Transverse colon (tissue), 4 donors: Measurements from ENCODE around the gene CREM. TPM values are rescaled to one million over a fixed set of nuclear protein-coding genes. Genes with fewer than 3 reads are reported as not detected.

Source experiments
- DNase-seq: peaks from one replicate; pipeline ENCODE4 v3.0.0-alpha.2; 2019
- H3K27ac ChIP-seq, 4 donors: fragments of 200-600 bp; sonication (generic); 2 replicates each; pipeline ENCODE4 v1.5.1; 2016 to 2018; ENCODE audit warnings: inconsistent platforms in 4 of 4
- H3K27me3 ChIP-seq: fragments of 200-600 bp; sonication (generic); 2 replicates; pipeline ENCODE4 v1.5.1; 2017; ENCODE audit warnings: inconsistent platforms
- H3K36me3 ChIP-seq, 4 donors: fragments of 200-600 bp; sonication (generic); 2 replicates each; pipeline ENCODE4 v1.5.1; 2017 to 2019; ENCODE audit warnings: inconsistent platforms in 4 of 4
- H3K4me1 ChIP-seq, 4 donors: fragments of 200-600 bp; sonication (generic); 2 replicates each; pipeline ENCODE4 v1.5.1; 2017 to 2020; ENCODE audit warnings: inconsistent platforms in 4 of 4
- H3K4me3 ChIP-seq, 4 donors: fragments of 200-600 bp; sonication (generic); 1 replicate in 1 of 4; 2 replicates in 3 of 4; pipeline versions ENCODE4 v1.5.1 to v1.6.1; 2017 to 2019; ENCODE audit warnings: inconsistent platforms in 4 of 4
- H3K9me3 ChIP-seq, 2 donors: fragments of 200-600 bp; sonication (generic); 2 replicates each; pipeline ENCODE4 v1.5.1; 2017 to 2019; ENCODE audit warnings: inconsistent platforms in 2 of 2
- CTCF ChIP-seq, 5 experiments: fragments of 200-600 bp in 3 of 5; fragments of 450-650 bp in 2 of 5; sonication (generic) in 3 of 5; IDR thresholded peaks; 1 replicate in 2 of 5; 2 replicates in 3 of 5; pipeline ENCODE4 v1.5.1; 2016 to 2017; ENCODE audit warnings: antibody characterized with exemption in 5 of 5, inconsistent platforms in 3 of 5, mild to moderate bottlenecking in 2 of 5, moderate library complexity in 1 of 5
- EP300 ChIP-seq: sonication (generic); formaldehyde crosslinking; IDR thresholded peaks from one replicate; pipeline ENCODE4 v1.6.1; 2017; ENCODE audit warnings: antibody characterized with exemption, low read depth
- POLR2A ChIP-seq: fragments of 450-650 bp; IDR thresholded peaks from one replicate; pipeline ENCODE4 v1.6.1; 2016; ENCODE audit warnings: antibody characterized with exemption, mild to moderate bottlenecking, moderate library complexity
- POLR2AphosphoS5 ChIP-seq, 3 donors: sonication (generic); formaldehyde crosslinking; IDR thresholded peaks; one replicate each; pipeline ENCODE4 v1.6.1; 2016; ENCODE audit warnings: antibody characterized with exemption in 3 of 3
- WGBS, 2 donors: methylation state at CpG; one replicate each; pipeline ENCODE4 v1.1.5; 2018; ENCODE audit warnings: low coverage in 1 of 2; 5-methylcytosine and 5-hydroxymethylcytosine counted together
- in situ Hi-C, 4 donors: fragments of 200-750 bp; cut with MboI; loops; one replicate each; pipeline versions ENCODE4 v1.15.0 to v1.15.1; 2017; ENCODE audit warnings: low sequenced_read_pairs in 3 of 4, low pct_ligation_motif_present in 1 of 4, low pct_unique_long_range_greater_than_20kb in 1 of 4
- intact Hi-C: fragments of 100-400 bp; cut with DNase I; formaldehyde crosslinking; loops from one replicate; pipeline ENCODE4 v1.15.1; 2023; ENCODE audit warnings: low total_unique reads
- total RNA-seq, 4 donors: library from RNA; depleted of rRNA; stranded (reverse); fragments of >200 nt; gene quantifications; one replicate each; pipeline ENCODE4 v1.1.0, GENCODE V29; 2016

The CREM gene
- total RNA-seq, 4 donors from 2014 or later: 2.8 to 99.9 (median 21.1) TPM

GRCh38 chr10:35192645-35193249, 66.1 kb downstream of the CREM start:
- Histone ChIP-seq H3K4me3 (no peak overlapping the region), H3K27ac (peak overlapping the region in 2 of 4 donors; percentile 26 to 55), H3K9me3 (no peaks in the 10 kb centered on the region), H3K36me3 (no peaks in the 10 kb centered on the region), H3K27me3 (no peaks in the 10 kb centered on the region), H3K4me1 (peaks cover 0 to 8% (median 6%) of the 10 kb centered on the region in 4 donors)
- 90 to 93% methylated on average over 3 of the region's 3 CpGs for WGBS, 2 donors
- no peak for TF ChIP-seq POLR2AphosphoS5 (IDR thresholded peaks at IDR 0.05)
- no peak for TF ChIP-seq CTCF (IDR thresholded peaks at IDR 0.05)
- no peak for TF ChIP-seq POLR2A
- TF ChIP-seq EP300: no peak
- in situ Hi-C loops (no loop called here), intact Hi-C loops (no loop called here)
- DNase-seq: no peak

GRCh38 chr10:35194471-35194870, 67.8 kb downstream of the CREM start:
- no peak for DNase-seq
- intact Hi-C loops: no loop called here
- peaks cover 0 to 8% (median 6%) of the 10 kb centered on the region in 4 donors for H3K4me1 ChIP-seq
- H3K36me3 ChIP-seq: no peaks in the 10 kb centered on the region
- in situ Hi-C loops: no loop called here
- TF ChIP-seq POLR2A (no peak), CTCF (IDR thresholded peaks at IDR 0.05) (no peak), EP300 (no peak), POLR2AphosphoS5 (IDR thresholded peaks at IDR 0.05) (no peak)
- H3K27me3 ChIP-seq: no peaks in the 10 kb centered on the region
- no peak overlapping the region for H3K4me3 ChIP-seq
- no peaks in the 10 kb centered on the region for H3K9me3 ChIP-seq
- H3K27ac ChIP-seq: peak overlapping the region; percentile 92 to 95 (median 93)

GRCh38 chr10:35194906-35195305, 68.3 kb downstream of the CREM start:
- Histone ChIP-seq H3K36me3 (no peaks in the 10 kb centered on the region), H3K27me3 (no peaks in the 10 kb centered on the region), H3K4me3 (peak overlapping the region in 2 of 4 donors; percentile 31 to 52), H3K27ac (peak overlapping the region; percentile 92 to 95 (median 93)), H3K4me1 (peaks cover 0 to 8% (median 6%) of the 10 kb centered on the region in 4 donors), H3K9me3 (no peaks in the 10 kb centered on the region)
- intact Hi-C loops: no loop called here
- 27 to 43% methylated on average over 1 of the region's 1 CpG for WGBS, 2 donors
- in situ Hi-C loops: no loop called here
- DNase-seq: no peak
- TF ChIP-seq POLR2A (no peak), POLR2AphosphoS5 (IDR thresholded peaks at IDR 0.05) (peak; percentile 3 to 47 (median 5)), EP300 (peak; percentile 41), CTCF (IDR thresholded peaks at IDR 0.05) (no peak)

GRCh38 chr10:35195361-35196306, 69.0 kb downstream of the CREM start:
- intact Hi-C loops: loop anchor here (2.0 kb wide), 1 partner anchor 69 kb away; the partner anchor contains the start of gene CREM

More at GRCh38 chr10:35195361-35196306, 69.0 kb downstream of the CREM start:
- H3K36me3 ChIP-seq: no peaks in the 10 kb centered on the region
- in situ Hi-C loops: no loop called here
- TF ChIP-seq CTCF (IDR thresholded peaks at IDR 0.05) (peak; percentile 88 to 98 (median 92)), POLR2A (peak; percentile 46), EP300 (peak; percentile 81), POLR2AphosphoS5 (IDR thresholded peaks at IDR 0.05) (peak; percentile 63 to 72 (median 69))
- no peaks in the 10 kb centered on the region for H3K27me3 ChIP-seq
- H3K4me3 ChIP-seq: peak overlapping the region; percentile 15 to 52 (median 33)
- 0 to 1% methylated on average over 11 to 15 of the region's 15 CpGs for WGBS, 2 donors
- H3K27ac ChIP-seq: peak overlapping the region; percentile 92 to 95 (median 93)
- DNase-seq: peak; percentile 78
- H3K9me3 ChIP-seq: no peaks in the 10 kb centered on the region
- peaks cover 0 to 8% (median 6%) of the 10 kb centered on the region in 4 donors for H3K4me1 ChIP-seq
